HEK293 (cell line): ENCODE measurements around the gene MARCO.

ENCODE experiments used
- CTCF ChIA-PET: fragments of 350-600 bp; formaldehyde crosslinking; extraction: SDS; loops from one replicate; lab custom pipeline; 2021; ENCODE audit warnings: antibody characterized with exemption; lab: Yijun Ruan, JAX
- POLR2A ChIA-PET: fragments of 300-600 bp; formaldehyde crosslinking; extraction: SDS; loops from one replicate; lab custom pipeline; 2020; ENCODE audit warnings: antibody characterized with exemption, inconsistent platforms; lab: Yijun Ruan, JAX
- H3K27ac ChIP-seq: fragments of 200-500 bp; sonication (Bioruptor generic); 2 replicates; pipeline ENCODE4 v1.5.1; 2014; ENCODE audit warnings: low read depth, low read length, control low read depth, inconsistent platforms; ENCODE audit errors: extremely low read depth
- H3K36me3 ChIP-seq, 2 experiments: fragments of 200-500 bp in 1 of 2; sonication (Bioruptor generic) in 1 of 2; 1 replicate in 1 of 2; 2 replicates in 1 of 2; pipeline ENCODE4 v1.5.1; 2014 to 2017; ENCODE audit warnings: inconsistent platforms in 2 of 2, low read length in 2 of 2; ENCODE audit not compliant: control insufficient read depth in 2 of 2, insufficient read depth in 1 of 2
- H3K4me1 ChIP-seq: fragments of 200-500 bp; sonication (Bioruptor generic); 2 replicates; pipeline ENCODE4 v1.5.1; 2014; ENCODE audit warnings: mild to moderate bottlenecking, low read length, inconsistent platforms; ENCODE audit not compliant: control insufficient read depth, insufficient read depth
- H3K4me3 ChIP-seq: 2 replicates; pipeline ENCODE4 v1.5.1; 2011; ENCODE audit warnings: low read depth, mild to moderate bottlenecking, control low read depth, low read length, moderate library complexity
- H3K9me3 ChIP-seq: fragments of 200-500 bp; sonication (Bioruptor generic); 2 replicates; pipeline ENCODE4 v1.5.1; 2014; ENCODE audit warnings: low read depth, low read length, inconsistent platforms; ENCODE audit not compliant: control insufficient read depth, insufficient read depth
- FEZF1 ChIP-seq: fragments of 450-650 bp; formaldehyde crosslinking; IDR thresholded peaks from 2 replicates; pipeline ENCODE4 v1.5.1; 2016; ENCODE audit warnings: missing biosample characterization, missing genetic modification characterization
- HIC1 ChIP-seq: fragments of 450-650 bp; formaldehyde crosslinking; IDR thresholded peaks from 2 replicates; pipeline ENCODE4 v1.5.1; 2016; ENCODE audit warnings: missing biosample characterization, missing genetic modification characterization
- IKZF3 ChIP-seq: fragments of 450-650 bp; IDR thresholded peaks from 2 replicates; pipeline ENCODE4 v1.5.0; 2018; ENCODE audit warnings: missing biosample characterization, mild to moderate bottlenecking, missing genetic modification characterization, moderate library complexity
- PRDM2 ChIP-seq: fragments of 450-650 bp; formaldehyde crosslinking; IDR thresholded peaks from 2 replicates; pipeline ENCODE4 v1.5.1; 2016; ENCODE audit warnings: missing biosample characterization, missing genetic modification characterization, borderline replicate concordance
- YY2 ChIP-seq: fragments of 450-650 bp; formaldehyde crosslinking; IDR thresholded peaks from 2 replicates; pipeline ENCODE4 v1.5.1; 2016; ENCODE audit warnings: missing biosample characterization, missing genetic modification characterization
- ZFP41 ChIP-seq: fragments of 450-650 bp; formaldehyde crosslinking; IDR thresholded peaks from 2 replicates; pipeline ENCODE4 v1.5.1; 2016; ENCODE audit warnings: missing biosample characterization, missing genetic modification characterization, borderline replicate concordance
- ZNF223 ChIP-seq: fragments of 450-650 bp; formaldehyde crosslinking; IDR thresholded peaks from 2 replicates; pipeline ENCODE4 v1.5.1; 2016; ENCODE audit warnings: missing biosample characterization, missing genetic modification characterization
- ZNF510 ChIP-seq: fragments of 450-650 bp; formaldehyde crosslinking; IDR thresholded peaks from 2 replicates; pipeline ENCODE4 v1.5.1; 2018; ENCODE audit warnings: mild to moderate bottlenecking, missing genetic modification characterization, missing biosample characterization; ENCODE audit not compliant: insufficient replicate concordance
- ZNF660 ChIP-seq: fragments of 450-650 bp; IDR thresholded peaks from 2 replicates; pipeline ENCODE4 v1.5.1; 2018; ENCODE audit warnings: missing biosample characterization, mild to moderate bottlenecking, missing genetic modification characterization
- ZNF701 ChIP-seq: fragments of 450-650 bp; formaldehyde crosslinking; IDR thresholded peaks from 2 replicates; pipeline ENCODE4 v1.5.1; 2016; ENCODE audit warnings: missing biosample characterization, missing genetic modification characterization
- ZNF747 ChIP-seq: fragments of 450-650 bp; formaldehyde crosslinking; IDR thresholded peaks from 2 replicates; pipeline ENCODE4 v1.5.1; 2016; ENCODE audit warnings: missing biosample characterization, missing genetic modification characterization
- ZNF791 ChIP-seq: fragments of 450-650 bp; formaldehyde crosslinking; IDR thresholded peaks from 2 replicates; pipeline ENCODE4 v1.5.1; 2016; ENCODE audit warnings: missing biosample characterization, missing genetic modification characterization

The MARCO gene

GRCh38 chr2:118918017-118918416, 24.0 kb upstream of the MARCO start:
- TF ChIP-seq ZNF510, result no peak
- Histone ChIP-seq H3K27ac (no peak overlapping the region), H3K4me3 (no peak overlapping the region), H3K9me3 (no peaks in the 10 kb centered on the region), H3K36me3 (no peaks in the 10 kb centered on the region), H3K4me1 (no peaks in the 10 kb centered on the region)
- CTCF ChIA-PET, result interaction anchor here (0.7 to 0.9 kb wide), 2 partner anchors 36 to 63 kb away, joined by 3 to 8 read pairs; no protein-coding TSS in a partner anchor
- POLR2A ChIA-PET, result no interaction called here

- POLR2A ChIA-PET, result no interaction called here
Observed at GRCh38 chr2:118921646-118922045, 20.3 kb upstream of the MARCO start.

More at GRCh38 chr2:118921646-118922045, 20.3 kb upstream of the MARCO start:
- Histone ChIP-seq H3K27ac (no peak overlapping the region), H3K4me1 (no peaks in the 10 kb centered on the region), H3K4me3 (no peak overlapping the region), H3K9me3 (no peaks in the 10 kb centered on the region), H3K36me3 (no peaks in the 10 kb centered on the region)
- TF ChIP-seq IKZF3 (no peak), ZNF223 (tag by site-specific recombination) (no peak), ZNF701 (tag by site-specific recombination) (no peak), ZFP41 (tag by site-specific recombination) (no peak), YY2 (no peak), HIC1 (no peak), ZNF791 (tag by site-specific recombination) (no peak), ZNF660 (tag by site-specific recombination) (no peak), FEZF1 (tag by site-specific recombination) (no peak), PRDM2 (tag by site-specific recombination) (no peak), ZNF747 (tag by site-specific recombination) (no peak)
- CTCF ChIA-PET, result no interaction called here
